CD4-positive, alpha-beta T cell treated with Interleukin-21 for 1 hour (primary cell): ENCODE results near the gene WDR70.

Experiments
- DNase-seq: peaks from one replicate; pipeline ENCODE4 v3.0.0-alpha.2; 2020

WDR70 gene

DNA sequence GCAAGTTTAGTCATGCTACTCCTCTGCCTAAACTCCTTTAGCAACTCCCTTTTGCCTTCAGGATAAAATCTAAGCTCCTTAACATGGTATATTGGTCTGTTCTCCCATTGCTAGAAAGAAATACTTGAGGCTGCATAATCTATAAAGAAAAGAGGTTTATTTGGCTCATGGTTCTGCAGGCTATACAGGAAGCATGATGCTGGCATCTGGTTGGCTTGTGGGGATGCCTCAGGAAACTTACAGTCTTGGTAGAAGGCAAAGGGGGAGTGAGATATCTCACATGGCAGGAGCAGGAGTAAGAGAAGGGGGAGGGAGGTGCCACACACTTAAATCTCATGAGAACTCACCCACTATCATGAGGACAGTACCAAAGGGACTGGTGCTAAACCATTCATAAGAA is 315.7 kb downstream of the WDR70 start:
- DNase-seq = no peak

DNA sequence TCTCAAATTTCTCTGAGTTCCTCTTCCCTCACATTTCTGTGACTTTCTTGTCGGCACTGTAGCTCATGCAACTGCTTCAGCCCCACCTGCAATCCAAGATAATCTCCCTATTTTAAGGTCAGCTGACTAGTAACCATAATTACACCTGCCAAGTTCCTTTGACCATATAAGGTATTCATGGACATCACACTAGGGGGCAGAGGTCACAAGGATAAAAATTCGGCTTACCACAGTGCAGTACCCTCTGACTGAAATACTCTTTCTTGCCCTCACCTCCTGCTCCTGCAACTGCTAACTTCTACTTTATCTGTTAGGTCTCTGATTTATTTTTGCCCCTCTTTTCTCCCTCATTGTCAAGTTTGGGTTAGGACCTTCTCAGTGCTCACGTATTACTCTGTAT is 316.5 kb downstream of the WDR70 start:
- no peak for DNase-seq

DNA sequence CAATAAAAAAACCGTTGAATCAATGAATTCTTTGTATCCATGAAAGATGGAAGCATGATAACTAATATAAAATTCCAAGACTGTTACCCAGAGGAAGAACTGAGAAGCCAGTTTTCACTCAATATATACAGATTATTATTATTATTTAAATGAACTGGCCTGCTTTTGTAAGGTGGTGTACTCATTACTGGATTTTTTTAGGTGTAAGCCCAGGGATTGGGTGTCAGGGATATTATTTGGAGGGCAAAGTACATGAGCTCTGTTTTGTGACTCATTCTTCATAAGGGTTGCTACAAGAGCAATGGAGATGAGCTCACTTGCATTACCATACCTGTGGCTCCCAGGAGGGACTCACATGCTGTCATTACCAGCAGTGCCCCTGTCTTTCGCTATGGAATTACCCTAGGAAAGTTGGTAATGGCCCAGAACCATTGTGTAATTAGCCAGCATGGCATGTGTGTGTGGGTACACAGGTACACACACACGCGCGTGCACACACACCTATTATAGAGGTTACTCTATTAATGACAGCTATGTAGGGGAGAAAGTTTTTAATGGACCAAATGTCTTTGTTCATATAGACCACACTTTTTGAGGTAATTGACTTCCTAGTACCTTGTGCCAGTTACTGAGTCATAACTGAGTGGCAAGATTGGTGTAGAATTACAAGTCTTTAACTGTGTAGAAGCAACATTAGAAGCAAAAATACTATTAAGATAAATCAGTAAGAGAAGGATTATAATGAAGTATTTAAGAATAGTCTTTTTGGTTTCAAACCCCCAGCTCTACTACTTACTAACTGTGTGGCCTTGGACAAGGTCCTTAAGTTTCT is 317.3 kb downstream of the WDR70 start:
- DNase-seq = no peak

DNA sequence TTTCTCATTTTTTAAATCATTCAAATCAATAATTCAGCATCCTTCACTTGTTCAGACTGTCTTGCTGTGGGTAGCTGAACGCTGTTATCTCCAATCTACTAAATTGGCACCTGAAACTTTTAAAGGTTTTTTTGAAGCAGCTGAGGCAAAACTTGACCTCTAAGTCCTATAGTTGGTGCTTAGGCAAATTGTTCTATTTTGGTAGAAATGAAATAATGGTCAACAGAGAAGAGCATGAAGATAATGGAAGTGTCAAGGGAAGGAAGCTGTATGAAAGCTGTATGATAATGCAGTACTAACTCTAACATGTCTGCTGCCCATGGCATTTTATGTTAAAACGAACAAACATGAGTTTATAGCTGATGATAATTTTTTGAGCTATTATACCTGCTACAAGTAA is 322.8 kb downstream of the WDR70 start:
- no peak for DNase-seq

DNA sequence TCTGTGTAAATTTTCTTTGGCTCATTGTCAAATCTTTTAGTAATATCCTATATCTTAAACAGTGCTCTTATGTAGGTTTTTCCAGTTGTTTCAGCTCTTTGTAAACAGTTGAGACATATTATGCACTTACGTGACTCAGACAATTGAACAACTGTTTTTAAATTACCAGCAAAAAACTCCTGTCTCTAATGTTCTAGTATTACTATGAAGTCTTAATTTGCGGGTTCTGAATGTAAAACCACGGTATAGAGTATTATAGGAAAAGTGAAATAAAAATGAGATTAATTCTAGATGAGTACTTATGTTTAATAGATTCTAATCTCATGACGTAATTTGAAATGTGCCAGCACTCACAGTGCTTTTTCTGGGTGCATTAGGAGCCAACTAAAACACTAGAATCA is 324.7 kb downstream of the WDR70 start:
- DNase-seq = no peak

DNA sequence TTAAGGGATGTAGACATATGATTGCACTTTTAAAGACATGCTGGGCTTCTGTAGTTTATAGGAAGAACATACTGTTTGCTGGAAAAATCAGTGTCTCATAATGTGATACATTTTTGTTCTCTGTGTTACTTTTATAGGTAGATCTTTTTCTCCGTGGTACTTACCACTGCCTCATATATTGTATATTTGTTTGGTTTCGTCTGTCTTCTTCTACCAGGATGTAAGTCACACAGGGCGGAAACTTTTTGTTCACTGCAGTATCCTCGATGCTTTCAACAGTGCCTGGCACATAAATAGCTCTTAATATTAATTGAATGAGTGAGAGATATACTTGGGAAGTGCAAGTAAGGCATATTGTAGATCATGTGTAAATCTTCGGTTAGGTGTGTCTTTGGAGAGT is 325.3 kb downstream of the WDR70 start:
- DNase-seq = no peak

DNA sequence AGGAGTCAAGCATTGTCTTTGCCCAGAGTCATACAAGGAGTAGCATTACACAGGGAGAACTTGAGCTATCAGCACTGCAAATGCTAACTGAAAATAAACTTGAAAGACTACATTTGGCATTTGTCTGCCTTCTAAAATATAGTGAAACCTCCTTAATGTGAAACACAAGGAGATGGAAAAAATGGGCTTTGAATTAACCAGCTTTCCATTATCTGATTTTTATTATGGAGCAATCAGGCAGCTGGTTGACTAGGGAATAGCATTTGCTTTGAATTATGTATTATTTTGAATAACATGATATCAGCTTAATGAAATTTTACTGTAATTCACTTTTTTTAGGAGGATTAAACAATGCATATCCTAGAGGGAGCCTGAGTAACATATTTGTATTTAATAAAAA is 329.9 kb downstream of the WDR70 start:
- no peak for DNase-seq

DNA sequence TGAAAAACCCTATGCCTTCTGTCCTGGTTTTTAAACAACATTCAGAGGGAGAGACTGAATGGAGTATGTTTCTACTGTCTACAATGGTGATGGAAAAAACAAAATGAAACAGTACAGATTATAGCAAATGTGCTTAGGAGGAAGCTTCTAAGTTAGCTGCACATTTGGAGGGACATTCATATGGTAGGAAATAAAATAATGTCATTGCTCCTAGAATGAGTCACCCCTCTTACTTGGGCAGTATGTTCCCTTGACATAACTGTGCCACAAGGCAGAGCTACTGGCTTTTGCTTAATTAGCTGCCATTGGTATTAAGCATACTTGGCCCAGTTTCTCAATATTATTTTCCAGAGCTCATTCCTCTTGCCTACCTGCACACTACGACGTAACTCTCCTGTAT is 331.8 kb downstream of the WDR70 start:
- no peak for DNase-seq

DNA sequence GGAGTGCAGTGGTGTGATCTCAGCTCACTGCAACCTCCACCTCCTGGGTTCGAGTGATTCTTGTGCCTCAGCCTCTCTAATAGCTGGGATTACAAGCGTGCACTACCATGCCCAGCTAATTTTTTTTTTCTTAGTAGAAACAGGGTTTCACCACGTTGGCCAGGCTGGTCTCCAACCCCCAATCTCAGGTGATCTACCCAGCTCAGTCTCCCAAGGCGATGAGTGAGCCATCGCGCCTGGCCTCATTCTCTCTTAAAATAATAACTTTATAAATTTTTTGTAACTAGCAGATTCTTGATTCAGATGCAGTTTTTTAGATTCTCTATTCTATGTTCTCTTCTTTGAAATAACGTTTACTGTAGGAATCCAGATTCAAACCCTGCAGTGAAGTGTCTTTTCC is 333.6 kb downstream of the WDR70 start:
- DNase-seq = no peak

DNA sequence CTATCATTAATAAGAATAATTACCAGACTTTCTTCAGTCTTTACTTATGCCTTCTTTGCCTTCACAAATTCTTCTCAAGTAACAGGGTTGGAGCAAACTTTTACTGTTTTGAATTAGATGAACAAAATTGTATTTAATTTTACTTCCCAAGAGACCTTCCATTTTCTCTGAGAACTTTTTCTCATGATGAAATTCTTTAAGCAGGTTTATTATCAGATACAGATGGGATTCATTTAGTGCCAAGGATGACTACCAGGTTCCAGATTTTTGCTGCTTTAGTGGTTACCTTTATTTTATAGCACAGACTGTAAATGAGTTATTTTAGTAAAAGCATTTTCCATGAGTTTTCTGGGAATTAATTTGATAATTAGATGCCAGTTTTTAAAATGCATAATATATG is 335.6 kb downstream of the WDR70 start:
- no peak for DNase-seq

DNA sequence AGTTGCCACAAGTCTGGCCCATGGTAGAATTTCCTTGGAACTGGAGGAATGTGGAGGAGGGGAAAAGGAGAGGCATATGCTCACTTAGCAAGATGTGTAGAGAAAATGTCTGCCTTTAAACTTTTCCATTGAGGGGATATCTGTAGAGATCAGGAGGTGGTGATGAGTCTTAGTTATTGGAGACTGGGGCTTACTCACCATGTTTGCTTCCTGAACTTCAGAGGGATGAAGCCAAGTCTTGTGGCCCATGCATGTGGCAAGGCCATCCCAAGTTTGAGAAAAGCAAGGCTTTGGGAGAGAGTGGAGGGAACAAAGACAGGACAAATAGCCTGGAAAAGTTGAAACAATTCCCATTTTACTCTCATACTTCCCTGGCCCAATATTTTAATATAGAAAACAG is 336.2 kb downstream of the WDR70 start:
- DNase-seq = no peak

DNA sequence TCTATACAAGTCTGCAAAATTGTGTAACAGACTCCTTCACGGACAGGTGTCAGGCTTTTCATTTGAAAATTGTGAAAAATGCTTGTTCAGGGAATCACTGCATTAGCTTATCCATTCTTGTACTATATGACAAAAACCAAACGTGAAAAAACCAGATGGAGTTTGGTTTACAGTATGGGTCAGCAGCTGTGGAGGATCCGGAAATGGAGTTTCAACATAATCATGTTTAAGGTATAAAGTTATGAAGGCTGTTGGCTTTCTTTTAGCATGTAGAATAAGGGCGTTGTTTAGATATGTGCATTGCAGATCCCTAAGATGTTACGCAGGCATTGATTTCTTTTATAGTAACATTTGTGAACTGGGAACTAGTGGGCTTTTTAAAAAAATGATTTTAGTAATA is 336.9 kb downstream of the WDR70 start:
- no peak for DNase-seq

DNA sequence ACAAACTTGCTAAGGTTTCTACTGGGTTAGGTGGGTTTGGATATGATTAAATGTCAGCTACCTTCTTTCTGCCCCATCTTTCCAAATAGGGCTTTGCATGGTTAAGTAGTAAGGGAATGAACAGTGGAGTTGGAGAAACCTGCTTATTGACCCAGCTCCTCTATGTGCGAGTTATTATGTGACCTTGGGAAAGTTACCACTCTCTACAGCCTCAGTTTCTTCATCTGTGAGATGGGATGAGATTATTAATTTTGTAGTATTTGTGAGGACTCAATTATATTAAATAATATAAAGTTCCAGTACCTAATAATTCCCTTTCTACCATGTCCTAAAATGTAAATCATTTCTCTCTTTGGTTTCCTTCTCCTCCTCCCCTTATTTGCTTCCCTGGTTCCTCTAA is 337.3 kb downstream of the WDR70 start:
- DNase-seq = no peak

DNA sequence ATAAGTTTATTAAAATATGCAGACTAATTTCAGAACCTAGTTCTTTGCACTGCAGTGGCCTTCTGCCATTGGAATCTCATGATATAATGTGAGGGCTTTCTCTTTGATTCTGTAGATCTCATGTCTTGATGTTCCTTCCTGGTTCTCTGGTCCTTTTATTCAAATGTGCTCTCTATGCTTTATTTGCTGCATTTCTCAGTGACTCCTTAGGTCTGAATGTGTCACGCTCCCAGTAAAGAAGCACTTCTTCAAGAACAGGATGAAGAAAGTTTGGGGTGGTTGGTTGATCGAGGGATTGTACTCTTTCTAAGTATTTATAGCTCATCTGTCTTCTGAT is 338.1 kb downstream of the WDR70 start:
- DNase-seq = no peak

DNA sequence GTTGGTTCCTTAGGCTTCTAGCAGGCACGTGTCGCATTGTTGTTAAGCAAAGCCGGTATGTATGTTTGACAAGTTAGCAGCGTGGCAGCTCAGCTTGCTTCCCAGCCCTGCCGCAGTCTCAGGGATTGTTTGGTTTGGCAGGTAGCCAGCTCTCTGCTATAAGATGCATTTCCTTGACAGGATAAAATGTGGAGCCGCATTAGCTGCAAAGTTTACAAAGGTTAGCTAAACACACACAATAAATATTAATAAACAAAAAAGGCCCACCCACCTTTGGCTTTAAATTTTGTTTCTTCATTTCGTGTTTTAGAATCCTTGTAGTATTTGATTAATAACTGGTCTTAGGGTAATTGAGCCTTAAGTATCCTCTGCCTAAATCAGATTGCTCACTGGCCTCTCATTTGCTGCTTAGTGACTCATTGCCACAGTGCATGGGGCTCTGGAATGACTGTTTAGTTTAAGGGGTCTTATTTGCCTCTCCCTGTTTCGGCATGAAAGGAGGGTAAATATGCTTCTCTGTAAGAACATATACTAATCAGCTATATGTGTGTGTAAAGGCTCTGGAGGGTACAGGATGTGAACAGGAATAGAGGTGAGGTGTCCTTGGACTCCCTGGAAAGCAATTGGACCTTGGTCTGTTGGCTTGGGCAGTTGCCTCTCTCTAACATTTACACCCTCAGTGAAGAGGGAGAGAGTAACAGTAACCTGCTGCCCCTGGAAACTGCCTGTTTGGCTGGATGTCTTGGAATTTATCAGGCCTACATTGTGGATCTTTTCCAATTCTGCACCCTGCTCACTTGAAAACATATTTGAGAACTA is 338.7 kb downstream of the WDR70 start:
- DNase-seq = no peak

DNA sequence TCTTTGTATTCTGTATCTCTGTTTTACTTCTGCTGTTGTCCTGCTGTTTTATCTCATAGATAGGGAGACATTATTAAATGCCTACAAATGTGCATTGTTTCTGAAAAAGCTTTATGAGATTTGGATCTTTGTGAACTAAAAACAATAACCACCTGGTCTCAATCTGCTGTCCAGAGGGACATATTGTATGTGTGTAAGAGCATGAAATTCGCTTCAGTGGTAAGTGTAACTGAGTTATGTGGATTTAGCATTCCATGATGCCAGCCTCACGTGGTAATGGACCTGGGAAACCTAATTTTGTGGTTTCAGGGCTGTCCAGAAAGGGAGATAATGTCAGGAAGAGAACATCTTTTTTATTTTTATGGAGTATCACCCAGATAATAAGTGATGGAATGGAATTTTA is 341.4 kb downstream of the WDR70 start:
- DNase-seq = no peak

DNA sequence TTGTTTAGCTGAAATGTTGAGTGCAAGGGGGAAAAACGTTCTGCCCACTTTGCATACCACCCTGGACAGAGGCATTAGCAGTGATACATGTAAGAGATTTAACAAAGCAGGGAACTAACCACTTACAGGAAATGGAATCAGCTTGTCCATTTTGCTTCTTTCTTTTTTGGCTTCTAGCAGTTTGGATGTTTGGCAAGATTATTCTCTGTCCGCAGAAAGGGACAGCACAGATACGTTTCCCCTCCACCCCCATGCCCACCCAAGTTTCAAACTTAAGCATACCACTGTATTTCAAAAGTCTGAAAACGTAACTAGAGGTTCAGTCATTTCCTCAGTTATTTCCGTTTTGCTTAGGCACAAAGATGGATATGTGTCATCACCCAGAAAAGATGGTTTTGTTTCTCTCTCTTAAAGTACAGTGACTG is 342.3 kb downstream of the WDR70 start:
- no peak for DNase-seq

DNA sequence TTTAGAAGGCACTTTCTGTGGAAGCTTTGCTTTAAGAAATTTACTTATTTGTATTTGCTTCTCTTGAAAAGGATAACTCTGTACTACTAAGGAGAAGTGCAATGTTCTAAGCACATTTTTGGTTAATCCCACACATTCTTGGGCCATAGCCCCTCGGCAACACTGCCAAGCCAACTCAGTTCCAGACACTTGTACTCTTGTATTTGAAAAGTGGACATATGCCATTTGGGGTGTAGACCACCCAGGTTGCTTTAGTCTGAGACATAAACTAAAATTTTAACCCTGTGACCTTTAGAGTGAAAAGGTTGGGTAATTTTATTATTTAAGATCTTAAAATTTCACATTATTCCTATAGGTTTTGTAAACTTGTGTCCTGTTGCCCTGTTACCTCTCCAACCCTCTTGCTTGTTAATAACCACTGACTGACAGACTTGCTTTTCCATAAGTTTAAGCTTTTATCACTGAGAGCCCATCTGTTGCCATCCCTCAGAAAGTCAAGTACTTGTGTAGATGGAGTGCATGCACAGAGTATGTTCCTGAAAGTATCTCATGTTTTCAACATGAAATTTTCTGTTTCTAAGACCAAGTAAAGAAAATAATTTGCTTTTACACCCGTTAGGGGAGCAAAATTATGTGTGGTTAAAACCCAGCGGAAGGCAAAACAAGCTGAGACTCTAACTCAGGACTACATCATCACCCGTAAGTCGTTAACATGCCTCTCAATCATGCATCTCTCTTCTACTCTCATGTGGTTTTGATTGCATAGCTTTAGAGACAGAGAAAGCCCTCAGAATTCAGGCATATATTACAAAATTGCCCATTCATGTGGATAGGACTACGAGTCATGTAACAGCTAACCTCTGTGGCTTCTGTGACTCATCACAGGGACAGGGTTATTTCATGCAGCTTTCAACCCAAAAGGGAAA is 343.4 kb downstream of the WDR70 start:
- DNase-seq = no peak

DNA sequence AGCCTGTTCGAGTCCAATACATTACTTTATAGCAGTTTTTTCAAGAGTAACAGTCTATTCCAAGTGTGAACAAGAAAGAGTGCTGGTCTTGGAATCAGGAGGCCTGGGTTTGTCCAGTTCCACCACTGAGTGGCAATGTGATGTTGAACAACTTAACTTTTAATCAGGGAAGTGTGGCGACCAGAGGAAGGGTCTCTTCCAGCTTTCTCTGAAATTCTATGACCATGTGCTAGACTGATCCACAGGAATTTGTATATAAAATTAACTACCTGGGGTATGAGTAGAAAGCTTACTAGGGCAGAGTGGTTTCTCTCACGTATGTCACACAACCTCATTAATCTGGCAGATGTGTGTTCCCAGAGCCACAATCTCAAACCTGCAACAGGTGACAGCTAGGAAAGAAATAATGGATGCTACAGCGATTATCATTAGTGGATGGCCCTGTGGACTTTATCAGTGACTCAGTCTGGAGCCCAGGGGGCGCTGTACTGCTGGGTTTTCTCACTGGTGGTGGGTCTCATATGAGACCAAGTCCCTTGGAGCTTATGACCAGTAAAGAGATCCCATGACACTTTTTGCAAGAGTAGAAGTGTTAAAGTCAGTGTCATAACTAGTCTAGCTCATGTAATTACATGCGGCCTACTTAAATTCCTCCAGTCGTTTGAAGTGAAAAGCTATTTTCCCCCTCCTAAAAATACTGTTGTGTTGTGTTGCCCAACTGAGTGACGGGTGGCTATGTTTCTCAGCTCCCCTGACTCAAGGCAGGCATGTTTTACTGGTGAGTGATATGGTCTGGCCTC is 344.2 kb downstream of the WDR70 start:
- DNase-seq = no peak

DNA sequence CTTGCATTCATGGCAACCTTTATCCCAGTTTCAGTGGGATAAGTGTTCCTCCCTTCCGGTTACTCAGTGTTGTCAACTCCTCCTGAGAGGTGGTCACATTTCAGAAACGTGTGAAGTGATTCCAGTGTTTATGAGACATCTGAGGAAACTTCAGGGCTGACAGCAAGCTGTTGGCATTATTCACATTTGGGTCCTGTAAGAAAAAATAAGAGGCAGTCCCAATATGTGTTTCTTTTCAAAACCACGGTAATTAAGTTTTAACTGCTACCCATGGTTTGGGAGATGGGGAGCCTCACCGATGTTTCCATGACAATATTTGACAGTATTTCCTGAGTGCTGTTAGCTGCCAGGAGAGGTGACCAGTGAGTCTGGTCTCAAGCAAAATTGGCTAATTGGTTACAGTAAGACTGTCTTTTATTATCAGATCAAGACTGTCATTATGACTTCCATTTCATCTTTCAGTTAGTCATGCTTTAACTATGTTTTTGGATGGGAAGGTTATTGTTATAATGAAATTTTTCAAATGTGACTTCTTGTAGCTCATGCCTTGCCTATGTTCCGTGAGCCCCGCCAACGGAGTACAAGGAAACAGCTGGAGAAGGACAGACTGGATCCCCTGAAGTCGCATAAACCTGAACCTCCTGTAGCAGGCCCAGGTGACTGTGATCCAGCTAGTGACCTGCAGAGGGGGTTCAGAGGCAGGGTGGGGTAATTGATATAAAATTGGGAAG is 345.4 kb downstream of the WDR70 start:
- DNase-seq = no peak

DNA sequence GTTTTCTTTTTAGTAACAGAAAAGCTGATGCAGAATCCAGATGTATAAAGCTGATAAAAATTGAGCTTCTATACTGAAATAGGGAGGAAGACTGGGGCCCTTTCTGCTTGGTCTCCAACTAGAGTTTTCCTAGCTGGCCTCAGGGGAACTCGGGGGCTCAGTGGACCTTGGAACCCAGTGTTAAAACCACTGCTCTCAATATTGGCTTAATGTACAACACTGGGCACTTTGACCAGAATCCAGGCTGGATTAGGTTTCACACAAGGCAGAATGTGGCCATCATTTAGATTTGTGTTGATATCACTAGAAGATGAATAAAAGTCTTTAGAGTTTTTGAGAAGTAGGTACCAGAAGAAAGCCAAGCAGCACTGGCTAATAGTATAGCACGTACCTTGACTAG is 346.1 kb downstream of the WDR70 start:
- no peak for DNase-seq

DNA sequence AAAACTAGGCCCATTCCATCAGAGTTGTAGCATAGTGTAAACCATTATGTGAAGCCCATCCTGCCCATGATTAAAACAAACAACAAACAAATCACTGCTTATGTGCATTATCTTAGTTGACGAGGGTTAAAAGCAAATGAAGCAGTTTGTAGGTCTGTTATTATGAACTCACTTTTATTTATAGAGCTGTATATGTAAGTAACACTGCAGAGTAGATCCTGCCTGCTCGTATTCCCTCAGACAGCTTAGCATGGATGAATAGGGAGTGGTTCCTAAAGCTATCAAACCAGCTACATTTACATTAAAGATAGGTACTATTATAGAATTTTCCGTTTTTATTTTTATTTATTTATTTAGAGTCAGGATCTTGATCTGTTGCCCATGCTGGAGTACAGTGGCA is 348.1 kb downstream of the WDR70 start:
- DNase-seq = no peak
